Mesendoderm (in vitro differentiated cells): ENCODE data around the gene SOX9.

Source experiments
- DNase-seq: peaks from one replicate; pipeline ENCODE4 v3.0.0; 2013
- H2AK5ac ChIP-seq: 2 replicates; pipeline ENCODE4 v1.6.1; 2013; ENCODE audit warnings: low read length, inconsistent platforms
- H2BK120ac ChIP-seq: 2 replicates; pipeline ENCODE4 v1.6.1; 2013; ENCODE audit warnings: low read depth, mild to moderate bottlenecking, low read length, moderate library complexity, mixed read lengths
- H2BK15ac ChIP-seq: replicated peaks from 2 replicates; pipeline ENCODE4 v1.6.1; 2013; ENCODE audit warnings: low read depth, mild to moderate bottlenecking, moderate library complexity
- H2BK5ac ChIP-seq: 2 replicates; pipeline ENCODE4 v1.6.1; 2013; ENCODE audit warnings: low read length, inconsistent platforms
- H3K18ac ChIP-seq: 2 replicates; pipeline ENCODE4 v1.6.1; 2013; ENCODE audit warnings: mild to moderate bottlenecking, low read length, mixed read lengths
- H3K23ac ChIP-seq: one replicate; pipeline ENCODE4 v1.6.1; 2013; ENCODE audit warnings: low read length
- H3K27ac ChIP-seq: 2 replicates; pipeline ENCODE4 v1.5.1; 2013; ENCODE audit warnings: low read depth, mild to moderate bottlenecking, inconsistent platforms, low read length, moderate library complexity
- H3K27me3 ChIP-seq: 2 replicates; pipeline ENCODE4 v1.6.1; 2013; ENCODE audit warnings: low read length, control low read depth, mild to moderate bottlenecking, inconsistent platforms; ENCODE audit not compliant: insufficient read depth, poor library complexity
- H3K36me3 ChIP-seq: 2 replicates; pipeline ENCODE4 v1.6.1; 2013; ENCODE audit warnings: low read length, inconsistent platforms; ENCODE audit not compliant: control insufficient read depth, insufficient read depth
- H3K4ac ChIP-seq: one replicate; pipeline ENCODE4 v1.6.1; 2013; ENCODE audit warnings: low read depth, mild to moderate bottlenecking, low read length, moderate library complexity
- H3K4me1 ChIP-seq: 2 replicates; pipeline ENCODE4 v1.6.1; 2013; ENCODE audit warnings: low read depth, low read length, inconsistent platforms; ENCODE audit not compliant: control insufficient read depth
- H3K4me2 ChIP-seq: 2 replicates; pipeline ENCODE4 v1.6.1; 2013; ENCODE audit warnings: low read length
- H3K4me3 ChIP-seq: 2 replicates; pipeline ENCODE4 v1.5.1; 2013; ENCODE audit warnings: mild to moderate bottlenecking, low read length
- H3K56ac ChIP-seq: one replicate; pipeline ENCODE4 v1.6.1; 2013; ENCODE audit warnings: low read length
- H3K79me1 ChIP-seq: 2 replicates; pipeline ENCODE4 v1.6.1; 2013; ENCODE audit warnings: low read length, inconsistent platforms
- H3K79me2 ChIP-seq: 2 replicates; pipeline ENCODE4 v1.6.1; 2013; ENCODE audit warnings: mild to moderate bottlenecking, low read length; ENCODE audit not compliant: control insufficient read depth, insufficient read depth
- H3K9ac ChIP-seq: 2 replicates; pipeline ENCODE4 v1.6.1; 2013; ENCODE audit warnings: low read length, inconsistent platforms
- H4K5ac ChIP-seq: one replicate; pipeline ENCODE4 v1.6.1; 2013; ENCODE audit warnings: low read length
- H4K8ac ChIP-seq: one replicate; pipeline ENCODE4 v1.6.1; 2013; ENCODE audit warnings: low read depth, mild to moderate bottlenecking, control low read depth, low read length, moderate library complexity
- WGBS: extraction: QIAGEN DNeasy Blood & Tissue Kit; methylation state at CpG from one replicate; pipeline ENCODE4 v1.1.7; 2013; ENCODE audit warnings: low lambda C conversion rate, missing lambda C conversion rate; ENCODE audit not compliant: insufficient coverage; ENCODE audit errors: extremely low coverage; 5-methylcytosine and 5-hydroxymethylcytosine counted together

The SOX9 gene

GRCh38 chr17:72079700-72080099, 41.1 kb upstream of the SOX9 start:
- no CpG with 5 or more reads among the region's 3 CpGs for WGBS
- H2BK5ac ChIP-seq: no peak overlapping the region

DNA sequence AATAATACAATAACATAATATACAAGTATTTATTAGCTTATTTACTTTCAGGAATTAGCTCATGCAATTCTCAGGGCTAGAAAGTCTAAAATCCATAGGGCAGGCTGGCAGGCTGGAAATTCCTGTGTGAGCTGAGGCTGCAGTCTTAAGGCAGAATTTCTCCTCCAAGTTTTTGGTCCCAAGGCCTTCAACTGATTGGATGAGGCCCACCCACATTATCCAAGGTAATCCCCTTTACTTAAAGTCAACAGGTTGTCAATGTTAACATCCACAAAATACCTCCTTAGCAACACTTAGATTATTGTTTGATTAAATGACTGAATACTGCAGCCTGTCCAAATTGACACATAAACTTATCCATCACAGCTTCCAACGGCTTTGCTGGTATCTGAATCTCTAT, 32.9 kb upstream of the SOX9 start:
- H3K4ac ChIP-seq: no peak overlapping the region
- no peak overlapping the region for H3K9ac ChIP-seq
- DNase-seq: no peak
- no peak overlapping the region for H2AK5ac ChIP-seq
- H2BK5ac ChIP-seq: no peak overlapping the region
- H4K5ac ChIP-seq: no peak overlapping the region
- H3K79me2 ChIP-seq: no peaks in the 10 kb centered on the region
- H3K4me3 ChIP-seq: no peak overlapping the region
- H3K36me3 ChIP-seq: no peaks in the 10 kb centered on the region
- H3K4me2 ChIP-seq: no peak overlapping the region
- H2BK120ac ChIP-seq: no peak overlapping the region
- H4K8ac ChIP-seq: no peak overlapping the region
- H3K4me1 ChIP-seq: no peaks in the 10 kb centered on the region
- H3K79me1 ChIP-seq: no peaks in the 10 kb centered on the region
- WGBS: no CpG with 5 or more reads among the region's 1 CpG
- no peak overlapping the region for H2BK15ac ChIP-seq
- H3K18ac ChIP-seq: no peak overlapping the region
- no peaks in the 10 kb centered on the region for H3K27me3 ChIP-seq
- no peak overlapping the region for H3K23ac ChIP-seq
- no peak overlapping the region for H3K27ac ChIP-seq
- no peak overlapping the region for H3K56ac ChIP-seq

More at GRCh38 chr17:72079700-72080099, 41.1 kb upstream of the SOX9 start:
- H2AK5ac ChIP-seq: no peak overlapping the region
- no peak overlapping the region for H3K9ac ChIP-seq
- no peak overlapping the region for H4K8ac ChIP-seq
- no peaks in the 10 kb centered on the region for H3K79me1 ChIP-seq
- H4K5ac ChIP-seq: no peak overlapping the region
- H3K23ac ChIP-seq: no peak overlapping the region
- no peaks in the 10 kb centered on the region for H3K27me3 ChIP-seq
- no peak overlapping the region for H3K56ac ChIP-seq
- H3K36me3 ChIP-seq: no peaks in the 10 kb centered on the region
- peak overlapping the region; percentile 15 for H3K18ac ChIP-seq
- H3K4me2 ChIP-seq: no peak overlapping the region
- DNase-seq: no peak
- H3K4ac ChIP-seq: no peak overlapping the region
- H2BK15ac ChIP-seq: no peak overlapping the region
- H3K4me3 ChIP-seq: no peak overlapping the region
- H2BK120ac ChIP-seq: no peak overlapping the region
- H3K27ac ChIP-seq: no peak overlapping the region
- peaks cover 7% of the 10 kb centered on the region for H3K4me1 ChIP-seq
- H3K79me2 ChIP-seq: no peaks in the 10 kb centered on the region

DNA sequence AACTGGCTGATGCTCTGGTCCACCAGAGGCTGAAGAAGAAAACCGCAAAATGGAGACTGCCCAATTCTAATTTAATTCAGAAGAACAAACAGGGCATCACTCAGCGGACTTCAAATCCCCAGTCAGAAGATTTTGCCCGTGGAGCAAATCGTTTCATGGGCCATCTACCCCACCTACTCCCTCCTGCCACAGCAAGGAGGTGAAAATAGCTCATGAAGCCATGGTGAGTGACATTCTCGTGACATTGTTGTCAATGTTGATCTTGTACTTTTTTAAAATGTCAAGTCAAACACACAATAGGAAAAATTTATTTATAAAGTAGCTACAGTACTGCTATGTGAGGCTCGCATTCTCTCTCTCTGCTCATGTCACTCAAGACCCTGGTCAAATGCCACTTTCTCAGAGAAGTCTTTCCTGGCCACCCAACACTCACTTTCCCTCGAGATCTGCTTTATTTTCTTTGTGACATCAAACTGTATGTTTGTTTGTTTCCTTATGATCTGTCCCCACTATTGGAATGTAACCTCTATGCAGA, 31.3 kb upstream of the SOX9 start:
- H4K5ac ChIP-seq: no peak overlapping the region
- H3K4me3 ChIP-seq: no peak overlapping the region
- H3K4ac ChIP-seq: no peak overlapping the region
- no peak overlapping the region for H3K18ac ChIP-seq
- no peak overlapping the region for H3K9ac ChIP-seq
- H3K56ac ChIP-seq: no peak overlapping the region
- H2BK120ac ChIP-seq: no peak overlapping the region
- H3K4me1 ChIP-seq: no peaks in the 10 kb centered on the region
- no peak overlapping the region for H3K4me2 ChIP-seq
- no peak overlapping the region for H4K8ac ChIP-seq
- no peak for DNase-seq
- no CpG with 5 or more reads among the region's 7 CpGs for WGBS
- H3K36me3 ChIP-seq: no peaks in the 10 kb centered on the region
- H2AK5ac ChIP-seq: no peak overlapping the region
- no peaks in the 10 kb centered on the region for H3K27me3 ChIP-seq
- no peak overlapping the region for H2BK15ac ChIP-seq
- H3K79me1 ChIP-seq: no peaks in the 10 kb centered on the region
- H2BK5ac ChIP-seq: no peak overlapping the region
- H3K79me2 ChIP-seq: no peaks in the 10 kb centered on the region
- no peak overlapping the region for H3K27ac ChIP-seq
- H3K23ac ChIP-seq: no peak overlapping the region

DNA sequence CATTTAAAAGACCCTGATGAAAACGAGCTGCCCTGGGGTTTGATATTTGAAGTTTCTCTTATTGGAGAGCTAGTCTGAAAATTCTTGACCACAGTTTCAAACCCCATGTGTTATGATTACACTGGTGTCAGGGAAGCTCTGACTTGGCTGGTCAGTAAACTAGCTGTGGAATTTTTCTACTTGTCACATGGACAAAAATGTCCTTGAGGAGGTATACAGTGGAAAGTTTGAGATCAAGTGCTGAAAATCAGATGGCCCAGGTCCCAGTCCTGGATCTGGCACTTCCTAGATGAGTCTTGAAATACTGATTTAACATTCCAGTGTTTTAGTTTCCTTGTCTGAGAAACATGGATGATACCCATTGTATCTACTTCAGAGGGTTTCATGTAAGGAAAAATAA, 30.7 kb upstream of the SOX9 start:
- Histone ChIP-seq H4K5ac (no peak overlapping the region), H3K4me2 (no peak overlapping the region), H3K18ac (no peak overlapping the region), H3K36me3 (no peaks in the 10 kb centered on the region), H3K9ac (no peak overlapping the region), H2BK5ac (no peak overlapping the region), H2BK120ac (no peak overlapping the region), H2AK5ac (no peak overlapping the region), H3K79me1 (no peaks in the 10 kb centered on the region), H3K23ac (no peak overlapping the region), H3K4me3 (no peak overlapping the region), H3K56ac (no peak overlapping the region), H3K27me3 (no peaks in the 10 kb centered on the region), H3K79me2 (no peaks in the 10 kb centered on the region), H3K27ac (no peak overlapping the region), H2BK15ac (no peak overlapping the region), H3K4ac (no peak overlapping the region), H3K4me1 (no peaks in the 10 kb centered on the region), H4K8ac (no peak overlapping the region)
- DNase-seq: no peak
- no CpG with 5 or more reads among the region's 1 CpG for WGBS

DNA sequence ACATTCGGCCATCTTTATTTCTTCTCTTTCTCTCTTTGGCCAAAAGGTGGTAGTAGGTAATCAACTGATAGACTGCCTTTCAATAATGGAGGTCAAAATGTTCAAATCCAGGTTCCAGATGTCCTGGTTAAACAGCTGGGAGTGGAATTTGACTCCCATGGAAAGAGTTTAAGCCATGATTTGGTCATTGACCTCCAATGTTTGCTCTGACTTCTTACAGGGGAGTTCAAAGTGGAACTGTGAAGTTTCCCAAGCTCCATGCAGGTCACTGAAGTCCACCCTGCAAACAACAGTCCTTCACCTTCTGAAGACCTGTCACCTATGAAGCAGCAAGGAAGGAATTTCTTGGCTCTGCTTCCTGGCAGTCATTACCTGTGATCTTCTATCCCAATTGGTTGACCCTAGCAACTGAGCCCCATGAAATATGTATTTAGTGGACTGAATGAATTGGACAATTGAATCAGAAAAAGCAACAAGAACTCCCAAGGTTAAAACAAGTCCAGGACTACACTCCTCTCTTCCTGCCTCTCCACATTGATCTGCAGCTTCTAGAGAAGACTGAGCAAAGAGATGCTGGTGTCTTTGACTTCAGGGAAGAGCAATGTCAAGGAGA, 28.0 kb upstream of the SOX9 start:
- Histone ChIP-seq H4K5ac (no peak overlapping the region), H3K27me3 (no peaks in the 10 kb centered on the region), H3K79me1 (no peaks in the 10 kb centered on the region), H3K18ac (no peak overlapping the region), H3K79me2 (no peaks in the 10 kb centered on the region), H3K56ac (no peak overlapping the region), H3K9ac (no peak overlapping the region), H2BK5ac (no peak overlapping the region), H3K36me3 (no peaks in the 10 kb centered on the region), H2BK120ac (no peak overlapping the region), H3K4ac (no peak overlapping the region), H4K8ac (no peak overlapping the region), H3K23ac (no peak overlapping the region), H3K4me3 (no peak overlapping the region), H2BK15ac (no peak overlapping the region), H2AK5ac (no peak overlapping the region), H3K4me1 (no peaks in the 10 kb centered on the region), H3K4me2 (no peak overlapping the region), H3K27ac (no peak overlapping the region)
- DNase-seq: no peak
- WGBS: no CpG with 5 or more reads among the region's 1 CpG

DNA sequence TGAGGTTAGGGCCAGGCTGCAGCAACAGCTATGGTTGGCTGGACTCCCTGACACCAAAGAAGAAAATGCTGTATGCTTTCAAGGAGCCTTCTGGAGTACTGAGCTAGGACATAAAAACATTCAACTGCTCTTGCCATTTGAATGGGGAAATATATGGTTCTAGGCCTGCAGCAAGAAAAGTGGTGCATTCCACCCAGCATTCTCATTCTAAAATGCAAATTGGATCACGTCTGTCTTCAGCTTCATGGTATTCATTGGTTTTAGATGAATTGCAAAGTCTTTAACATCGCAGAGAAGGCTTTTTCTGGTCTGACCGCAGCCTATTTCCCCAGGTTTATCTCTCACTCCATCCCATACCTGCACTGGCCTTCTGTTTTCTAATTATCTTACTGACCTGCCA, 27.1 kb upstream of the SOX9 start:
- Histone ChIP-seq H3K56ac (no peak overlapping the region), H3K79me2 (no peaks in the 10 kb centered on the region), H2BK15ac (no peak overlapping the region), H2AK5ac (no peak overlapping the region), H3K4ac (no peak overlapping the region), H4K5ac (no peak overlapping the region), H3K23ac (no peak overlapping the region), H2BK5ac (no peak overlapping the region), H3K4me2 (no peak overlapping the region), H3K27me3 (no peaks in the 10 kb centered on the region), H3K18ac (no peak overlapping the region), H3K79me1 (no peaks in the 10 kb centered on the region), H2BK120ac (no peak overlapping the region), H3K9ac (no peak overlapping the region), H3K27ac (no peak overlapping the region), H3K4me3 (no peak overlapping the region), H3K4me1 (no peaks in the 10 kb centered on the region), H4K8ac (no peak overlapping the region), H3K36me3 (no peaks in the 10 kb centered on the region)
- DNase-seq: no peak
- no CpG with 5 or more reads among the region's 3 CpGs for WGBS
